GM12864 (cell line): ENCODE results near the gene PJA1.

Experiments
- DNase-seq: peaks from one replicate; pipeline ENCODE4 v3.0.0-alpha.2; 2011; ENCODE audit warnings: low read depth
- H3K4me3 ChIP-seq: 2 replicates; pipeline ENCODE4 v1.5.1; 2011; ENCODE audit warnings: mild to moderate bottlenecking, low read depth, low read length, control low read depth
- CTCF ChIP-seq: IDR thresholded peaks from 2 replicates; pipeline ENCODE4 v1.5.1; 2011; ENCODE audit warnings: low read depth, mild to moderate bottlenecking, moderate library complexity, low read length, control low read depth, inconsistent platforms; ENCODE audit errors: missing control alignments

Gene PJA1

GRCh38 chrX:69137371-69138117 is 27.7 kb downstream of the PJA1 start:
- TF ChIP-seq CTCF: no peak
- no peak overlapping the region for H3K4me3 ChIP-seq
- no peak for DNase-seq

- TF ChIP-seq CTCF: no peak
- no peak overlapping the region for H3K4me3 ChIP-seq
- no peak for DNase-seq
Measured at GRCh38 chrX:69136546-69137331, 28.5 kb downstream of the PJA1 start.

- no peak overlapping the region for H3K4me3 ChIP-seq
- peak; percentile 36 for TF ChIP-seq CTCF
- DNase-seq: no peak
Measured at GRCh38 chrX:69133921-69134542, 31.2 kb downstream of the PJA1 start.

DNA sequence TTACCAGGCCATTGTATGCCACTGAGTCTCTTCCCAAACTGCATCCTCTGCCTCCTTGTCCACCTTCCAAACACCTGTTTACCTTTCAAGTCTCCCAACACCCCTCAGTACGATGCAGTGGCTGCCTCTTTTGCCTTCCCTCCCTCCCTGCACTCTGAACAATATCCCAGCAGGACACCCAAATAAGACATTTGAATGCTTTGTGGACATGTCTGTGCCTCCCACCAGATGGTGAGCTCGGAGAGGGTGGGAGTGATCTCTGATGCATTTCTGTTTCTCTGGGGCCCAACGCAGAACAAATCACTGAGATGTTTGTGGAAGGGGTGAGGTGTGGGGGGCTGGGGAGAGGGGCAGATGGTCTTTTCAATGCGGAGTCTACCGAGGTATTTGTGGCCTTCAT is 33.4 kb downstream of the PJA1 start:
- no peak for TF ChIP-seq CTCF
- no peak for DNase-seq
- H3K4me3 ChIP-seq: no peak overlapping the region

GRCh38 chrX:69130439-69130838 is 34.8 kb downstream of the PJA1 start:
- TF ChIP-seq CTCF: no peak
- DNase-seq: no peak

GRCh38 chrX:69128588-69128987 is 36.7 kb downstream of the PJA1 start:
- no peak overlapping the region for H3K4me3 ChIP-seq
- DNase-seq: no peak
- TF ChIP-seq CTCF: no peak

More at GRCh38 chrX:69130439-69130838, 34.8 kb downstream of the PJA1 start:
- H3K4me3 ChIP-seq: no peak overlapping the region
